GM13977 (cell line): Measurements from ENCODE around the gene COPA.

Experiments used
- DNase-seq: peaks from one replicate; pipeline ENCODE4 v3.0.0; 2012; ENCODE audit warnings: low spot score
- in situ Hi-C: fragments of 300-500 bp; cut with MboI; formaldehyde crosslinking; loops from one replicate; pipeline ENCODE4 v1.12.0; 2022; ENCODE audit warnings: low sequenced_read_pairs, low pct_unique_long_range_greater_than_20kb, mixed read lengths, inconsistent platforms; ENCODE audit not compliant: unreplicated experiment
- TF ChIP-seq, protein P1 (sequence below): IDR thresholded peaks from 2 replicates; pipeline ENCODE4 v1.5.1; 2012; ENCODE audit warnings: mild to moderate bottlenecking, control low read depth; ENCODE audit not compliant: insufficient read depth; ENCODE audit errors: extremely low read depth, missing control alignments

The COPA gene

DNA sequence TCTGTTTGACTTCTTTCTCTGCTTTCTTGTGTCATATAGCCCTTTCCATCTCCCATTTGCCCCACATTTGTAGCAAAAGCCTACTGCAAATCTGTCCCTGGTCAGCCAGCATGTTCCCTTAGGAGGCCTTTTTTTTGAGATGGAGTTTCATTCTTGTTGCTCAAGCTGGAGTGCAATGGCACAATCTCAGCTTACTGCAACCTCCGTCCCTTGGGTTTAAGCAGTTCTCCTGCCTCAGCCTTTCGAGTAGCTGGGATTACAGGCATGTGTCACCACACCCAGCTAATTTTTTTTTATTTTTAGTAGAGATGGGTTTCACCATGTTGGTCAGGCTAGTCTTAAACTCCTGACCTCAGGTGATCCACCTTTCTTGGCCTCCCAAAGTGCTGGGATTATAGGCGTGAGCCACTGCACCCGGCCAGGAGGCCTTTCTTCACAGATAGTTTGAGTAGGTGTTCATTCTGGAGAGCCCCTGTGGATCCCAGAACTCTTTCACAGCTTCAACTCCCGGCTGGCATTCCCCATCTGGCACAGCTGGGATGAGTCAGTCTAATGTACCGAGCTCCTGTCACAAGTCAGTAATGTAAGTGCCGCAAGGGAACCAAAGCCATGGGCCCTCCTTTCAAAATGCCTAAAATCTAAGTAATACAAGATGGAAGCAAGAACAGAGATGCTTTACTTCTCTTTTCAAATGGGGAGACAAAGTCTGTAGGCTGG lies 14.4 kb upstream of the COPA start:
- DNase-seq: no peak
- in situ Hi-C loops: no loop called here

DNA sequence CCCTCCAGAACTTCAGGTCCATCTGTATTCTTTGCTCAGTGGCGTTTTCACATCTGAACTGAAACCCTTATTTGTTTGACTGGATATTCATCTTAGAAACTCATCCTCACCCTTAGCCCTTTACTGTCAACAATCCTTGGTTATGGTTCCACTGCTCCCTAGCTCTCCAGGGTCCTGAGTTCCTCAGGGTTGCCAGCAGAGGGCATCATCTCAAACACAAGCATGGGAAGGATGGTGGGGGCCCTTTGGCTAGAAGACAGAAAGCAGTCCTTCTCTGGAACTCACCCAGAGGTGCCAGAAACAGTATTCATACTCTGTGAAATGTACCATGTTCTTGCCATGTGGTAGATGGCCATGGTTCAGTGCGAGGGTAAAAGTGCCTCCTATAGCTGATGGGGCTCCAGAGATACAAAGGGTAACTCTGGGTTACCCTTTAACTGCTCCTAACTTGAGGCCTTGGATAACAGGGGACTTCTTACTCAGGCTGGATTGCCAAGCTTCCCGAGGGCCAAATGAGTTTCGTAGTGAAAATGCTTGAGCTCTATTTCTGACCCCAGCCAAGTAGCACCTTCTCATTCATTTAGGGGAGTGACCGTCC lies 11.4 kb upstream of the COPA start:
- in situ Hi-C loops: no loop called here
- TF ChIP-seq, protein P1, sequence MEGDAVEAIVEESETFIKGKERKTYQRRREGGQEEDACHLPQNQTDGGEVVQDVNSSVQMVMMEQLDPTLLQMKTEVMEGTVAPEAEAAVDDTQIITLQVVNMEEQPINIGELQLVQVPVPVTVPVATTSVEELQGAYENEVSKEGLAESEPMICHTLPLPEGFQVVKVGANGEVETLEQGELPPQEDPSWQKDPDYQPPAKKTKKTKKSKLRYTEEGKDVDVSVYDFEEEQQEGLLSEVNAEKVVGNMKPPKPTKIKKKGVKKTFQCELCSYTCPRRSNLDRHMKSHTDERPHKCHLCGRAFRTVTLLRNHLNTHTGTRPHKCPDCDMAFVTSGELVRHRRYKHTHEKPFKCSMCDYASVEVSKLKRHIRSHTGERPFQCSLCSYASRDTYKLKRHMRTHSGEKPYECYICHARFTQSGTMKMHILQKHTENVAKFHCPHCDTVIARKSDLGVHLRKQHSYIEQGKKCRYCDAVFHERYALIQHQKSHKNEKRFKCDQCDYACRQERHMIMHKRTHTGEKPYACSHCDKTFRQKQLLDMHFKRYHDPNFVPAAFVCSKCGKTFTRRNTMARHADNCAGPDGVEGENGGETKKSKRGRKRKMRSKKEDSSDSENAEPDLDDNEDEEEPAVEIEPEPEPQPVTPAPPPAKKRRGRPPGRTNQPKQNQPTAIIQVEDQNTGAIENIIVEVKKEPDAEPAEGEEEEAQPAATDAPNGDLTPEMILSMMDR: peak; percentile 54
- DNase-seq: no peak

More for the DNA sequence above, 14.4 kb upstream of the COPA start:
- TF ChIP-seq, protein P1: no peak

DNA sequence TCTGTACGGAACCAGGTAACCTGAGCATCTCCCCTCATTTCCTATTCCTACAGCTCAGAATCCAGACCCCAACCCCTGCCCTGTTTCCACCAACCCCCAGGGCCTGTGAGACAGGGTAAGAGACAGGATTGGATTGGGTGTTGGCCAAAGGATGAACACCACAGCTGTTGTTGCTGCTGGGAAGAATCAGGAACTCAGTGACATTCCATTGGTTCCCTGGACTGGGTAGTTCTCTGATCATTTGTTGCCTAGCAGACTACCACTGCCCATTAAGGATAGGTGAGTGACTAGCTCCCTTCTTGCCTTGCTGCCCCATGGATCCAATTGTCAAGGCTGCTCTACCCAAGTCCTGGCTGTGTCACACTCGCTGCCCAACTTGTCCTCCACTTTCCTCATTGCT lies 10.2 kb upstream of the COPA start:
- in situ Hi-C loops: no loop called here
- TF ChIP-seq, protein P1: no peak
- DNase-seq: no peak

DNA sequence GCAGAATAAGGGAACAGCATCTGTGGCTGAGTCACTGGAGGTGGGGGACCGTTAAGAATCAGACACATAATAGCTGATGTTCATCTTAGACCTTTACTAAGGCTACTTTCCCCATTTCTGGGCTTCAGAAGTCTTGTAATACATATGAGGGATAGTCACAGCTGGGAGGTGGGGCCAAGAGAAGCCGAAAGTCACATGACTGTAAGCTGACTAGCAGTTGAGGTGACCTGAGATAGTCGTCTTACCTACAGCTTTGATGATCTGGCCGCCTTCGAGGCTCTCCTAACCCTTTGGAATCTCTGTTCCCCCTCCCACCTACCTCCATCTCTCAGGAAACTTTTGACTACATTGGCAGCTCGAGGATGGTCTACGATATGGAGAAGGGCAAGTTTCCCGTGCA lies 9.5 kb upstream of the COPA start:
- TF ChIP-seq, protein P1: no peak
- in situ Hi-C loops: no loop called here
- DNase-seq: no peak

DNA sequence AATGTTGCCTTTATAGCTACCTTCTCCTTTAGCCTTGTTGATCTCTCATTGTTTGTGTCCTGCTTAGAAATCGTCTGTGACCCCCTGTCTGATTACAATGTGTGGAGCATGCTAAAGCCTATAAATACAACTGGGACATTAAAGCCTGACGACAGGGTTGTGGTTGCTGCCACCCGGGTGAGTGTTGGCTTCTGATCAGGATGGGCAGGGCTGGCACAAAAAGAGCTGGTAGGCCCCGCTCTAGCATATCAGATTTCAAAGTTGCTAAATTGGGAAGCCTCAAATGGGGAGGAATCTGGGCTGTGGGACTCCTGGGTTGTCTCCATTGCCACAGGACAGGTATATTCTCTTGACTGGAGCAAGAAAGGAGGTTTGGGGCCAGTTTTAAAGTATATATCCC lies 8.6 kb upstream of the COPA start:
- TF ChIP-seq, protein P1: no peak
- in situ Hi-C loops: no loop called here
- no peak for DNase-seq

DNA sequence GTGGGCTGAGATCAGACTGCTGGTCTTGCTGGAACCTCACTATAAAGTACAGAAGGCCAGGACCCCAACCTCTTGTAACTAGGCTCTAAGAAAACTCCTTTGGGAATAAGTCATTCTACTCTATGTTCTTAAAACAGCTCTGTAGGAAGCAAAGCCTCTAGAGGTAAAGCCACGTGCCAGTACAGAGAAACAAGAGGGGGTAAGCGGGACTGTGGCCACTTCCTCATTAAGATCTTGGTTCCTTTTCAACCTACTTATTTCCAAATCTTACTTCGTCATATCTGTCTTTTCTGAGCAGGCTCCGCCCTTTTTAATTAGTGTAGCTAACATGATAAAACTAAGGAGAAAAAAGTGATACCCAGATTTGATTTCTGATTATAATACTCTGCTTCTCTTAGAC lies 3.9 kb upstream of the COPA start:
- TF ChIP-seq, protein P1: no peak
- in situ Hi-C loops: no loop called here
- DNase-seq: no peak
